ENCODE measurements around the gene LDLRAD4.

DNA sequence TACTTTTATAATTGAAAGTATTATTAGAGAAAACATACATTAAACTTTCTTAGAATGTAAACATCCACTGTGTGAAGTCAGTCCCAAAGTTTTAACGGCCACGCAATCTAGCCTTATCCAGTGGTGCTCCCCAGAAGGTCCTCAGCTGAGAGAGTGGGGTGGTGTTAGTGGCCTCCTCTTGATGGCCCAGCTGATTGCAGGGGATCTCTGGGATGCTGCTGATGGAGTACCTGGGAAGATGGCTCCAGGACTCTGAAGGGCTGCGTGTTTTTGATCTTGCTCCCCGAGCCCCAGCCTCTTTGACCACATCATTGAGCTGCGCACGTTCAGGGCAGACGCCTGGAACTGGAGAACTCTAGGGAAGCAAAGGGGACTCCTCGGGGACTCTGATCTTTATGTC lies 326.4 kb downstream of the LDLRAD4 start:
- TF ChIP-seq, protein P1, sequence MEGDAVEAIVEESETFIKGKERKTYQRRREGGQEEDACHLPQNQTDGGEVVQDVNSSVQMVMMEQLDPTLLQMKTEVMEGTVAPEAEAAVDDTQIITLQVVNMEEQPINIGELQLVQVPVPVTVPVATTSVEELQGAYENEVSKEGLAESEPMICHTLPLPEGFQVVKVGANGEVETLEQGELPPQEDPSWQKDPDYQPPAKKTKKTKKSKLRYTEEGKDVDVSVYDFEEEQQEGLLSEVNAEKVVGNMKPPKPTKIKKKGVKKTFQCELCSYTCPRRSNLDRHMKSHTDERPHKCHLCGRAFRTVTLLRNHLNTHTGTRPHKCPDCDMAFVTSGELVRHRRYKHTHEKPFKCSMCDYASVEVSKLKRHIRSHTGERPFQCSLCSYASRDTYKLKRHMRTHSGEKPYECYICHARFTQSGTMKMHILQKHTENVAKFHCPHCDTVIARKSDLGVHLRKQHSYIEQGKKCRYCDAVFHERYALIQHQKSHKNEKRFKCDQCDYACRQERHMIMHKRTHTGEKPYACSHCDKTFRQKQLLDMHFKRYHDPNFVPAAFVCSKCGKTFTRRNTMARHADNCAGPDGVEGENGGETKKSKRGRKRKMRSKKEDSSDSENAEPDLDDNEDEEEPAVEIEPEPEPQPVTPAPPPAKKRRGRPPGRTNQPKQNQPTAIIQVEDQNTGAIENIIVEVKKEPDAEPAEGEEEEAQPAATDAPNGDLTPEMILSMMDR (conservative IDR thresholded peaks at IDR 0.05; ENCODE audit: low read depth, low read length), result no peak
- no peak for TF ChIP-seq EZH2phosphoT487 (IDR thresholded peaks at IDR 0.05; ENCODE audit: borderline replicate concordance, low read length)
